ENCODE results near the gene TSSC4.
"Not testable (repeated sequence)": the region's sequence is repeated elsewhere in the genome, so short reads cannot be mapped to it uniquely, and the experiment has no call there.

Gene TSSC4

DNA sequence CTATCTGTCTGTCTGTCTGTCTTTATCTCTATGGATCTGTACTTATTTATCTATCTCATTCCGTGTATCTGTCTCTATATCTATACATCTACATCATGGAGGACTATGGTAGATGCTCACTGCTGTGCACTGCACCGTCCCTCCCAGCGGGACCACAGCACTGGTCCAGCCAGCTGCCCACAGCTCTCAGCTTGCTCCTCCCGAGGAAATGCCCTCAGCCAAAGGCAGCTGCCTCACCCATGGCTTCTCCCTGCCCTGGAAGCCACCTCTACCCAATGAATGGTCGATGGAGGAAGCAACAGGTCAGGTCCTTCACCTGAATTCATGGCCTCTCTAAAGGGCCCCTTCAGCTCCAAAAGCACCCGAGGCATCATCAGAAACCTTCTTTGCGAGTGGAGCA is 38.1 kb upstream of the TSSC4 start:
- Histone ChIP-seq H3K27ac (replicated peaks) (no peak overlapping the region), H3K27me3 (ENCODE audit: insufficient read depth, poor library complexity, severe bottlenecking) (peaks cover 10% of the 10 kb centered on the region), H3K4me3 (replicated peaks; ENCODE audit: insufficient read depth, low read length) (no peak overlapping the region)
- no peak for TF ChIP-seq CTCF (IDR thresholded peaks at IDR 0.05; ENCODE audit: insufficient read depth, low read length)
- TF ChIP-seq GABPA (IDR thresholded peaks at IDR 0.05; ENCODE audit: low read depth): no peak
- TF ChIP-seq POLR2AphosphoS5 (IDR thresholded peaks at IDR 0.05; ENCODE audit: low read depth): no peak
- no peak for TF ChIP-seq REST (IDR thresholded peaks at IDR 0.05; ENCODE audit: insufficient replicate concordance, low read depth)
- no peak for DNase-seq (ENCODE audit: low read depth in 1 of 2, low spot score in 1 of 2)

DNA sequence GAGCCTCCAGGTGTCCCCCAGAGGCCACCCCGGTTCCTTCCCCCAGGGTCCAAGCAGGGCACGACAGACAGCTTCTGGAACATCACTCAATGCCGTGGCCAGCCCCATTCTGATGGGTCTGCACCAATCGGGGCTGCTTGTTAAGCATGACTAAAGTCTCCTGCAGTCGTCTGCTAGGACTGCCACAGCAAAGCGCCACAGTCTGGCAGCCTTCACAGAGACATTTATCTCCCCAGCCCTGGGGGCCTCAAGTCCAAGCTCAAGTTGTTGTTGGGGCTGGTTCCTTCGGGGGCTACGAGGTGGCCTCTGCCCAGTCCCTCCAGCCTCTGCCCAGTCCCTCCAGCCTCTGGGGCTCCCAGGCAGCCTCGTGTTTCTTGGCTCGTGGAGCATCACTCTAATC is 37.4 kb upstream of the TSSC4 start:
- TF ChIP-seq GABPA (IDR thresholded peaks at IDR 0.05; ENCODE audit: low read depth): no peak
- no peak for TF ChIP-seq SPI1 (IDR thresholded peaks at IDR 0.05; ENCODE audit: borderline replicate concordance, low read depth)
- no peak for TF ChIP-seq CTCF (IDR thresholded peaks at IDR 0.05; ENCODE audit: insufficient read depth, low read length)
- TF ChIP-seq REST (IDR thresholded peaks at IDR 0.05; ENCODE audit: insufficient replicate concordance, low read depth): no peak
- no peak for TF ChIP-seq POLR2AphosphoS5 (IDR thresholded peaks at IDR 0.05; ENCODE audit: low read depth)
- Histone ChIP-seq H3K4me3 (replicated peaks; ENCODE audit: insufficient read depth, low read length) (no peak overlapping the region), H3K27me3 (ENCODE audit: insufficient read depth, poor library complexity, severe bottlenecking) (peaks cover 10% of the 10 kb centered on the region), H3K27ac (replicated peaks) (no peak overlapping the region)
- no peak for DNase-seq (ENCODE audit: low read depth in 1 of 2, low spot score in 1 of 2)

GRCh38 chr11:2363577-2364370 is 36.8 kb upstream of the TSSC4 start:
- peaks cover 10% of the 10 kb centered on the region for H3K27me3 ChIP-seq (ENCODE audit: insufficient read depth, poor library complexity, severe bottlenecking)
- TF ChIP-seq REST (IDR thresholded peaks at IDR 0.05; ENCODE audit: insufficient replicate concordance, low read depth): no peak
- TF ChIP-seq POLR2AphosphoS5 (IDR thresholded peaks at IDR 0.05; ENCODE audit: low read depth): no peak
- no peak for TF ChIP-seq CTCF (IDR thresholded peaks at IDR 0.05; ENCODE audit: insufficient read depth, low read length)
- TF ChIP-seq SPI1 (IDR thresholded peaks at IDR 0.05; ENCODE audit: borderline replicate concordance, low read depth): no peak
- no peak for TF ChIP-seq GABPA (IDR thresholded peaks at IDR 0.05; ENCODE audit: low read depth)

GRCh38 chr11:2364386-2364785 is 36.2 kb upstream of the TSSC4 start:
- H3K27me3 ChIP-seq (ENCODE audit: insufficient read depth, poor library complexity, severe bottlenecking); H3K27ac ChIP-seq (replicated peaks); H3K4me3 ChIP-seq (replicated peaks; ENCODE audit: insufficient read depth, low read length); DNase-seq (ENCODE audit: low read depth in 1 of 2, low spot score in 1 of 2): not testable (repeated sequence)

More at GRCh38 chr11:2363577-2364370, 36.8 kb upstream of the TSSC4 start:
- DNase-seq (ENCODE audit: low read depth in 1 of 2, low spot score in 1 of 2): no peak
- Histone ChIP-seq H3K4me3 (replicated peaks; ENCODE audit: insufficient read depth, low read length) (no peak overlapping the region), H3K27ac (replicated peaks) (no peak overlapping the region)

Measured in HL-60 (cell line).